SK-N-MC (cell line): ENCODE data around the gene ZNF506.

Experiments
- EZH2 ChIP-seq: fragments of 200-600 bp; sonication (generic); IDR thresholded peaks from one replicate; pipeline ENCODE4 v1.6.1; 2017; ENCODE audit warnings: antibody characterized with exemption
- POLR2AphosphoS5 ChIP-seq: IDR thresholded peaks from 2 replicates; pipeline ENCODE4 v1.6.1; 2012; ENCODE audit warnings: mild to moderate bottlenecking, low read depth, low read length, borderline replicate concordance

GRCh38 chr19:19752760-19753403 is 68.7 kb downstream of the ZNF506 start:
- TF ChIP-seq EZH2 (no peak), POLR2AphosphoS5 (no peak)
